ENCODE measurements around the gene STK4.

DNA sequence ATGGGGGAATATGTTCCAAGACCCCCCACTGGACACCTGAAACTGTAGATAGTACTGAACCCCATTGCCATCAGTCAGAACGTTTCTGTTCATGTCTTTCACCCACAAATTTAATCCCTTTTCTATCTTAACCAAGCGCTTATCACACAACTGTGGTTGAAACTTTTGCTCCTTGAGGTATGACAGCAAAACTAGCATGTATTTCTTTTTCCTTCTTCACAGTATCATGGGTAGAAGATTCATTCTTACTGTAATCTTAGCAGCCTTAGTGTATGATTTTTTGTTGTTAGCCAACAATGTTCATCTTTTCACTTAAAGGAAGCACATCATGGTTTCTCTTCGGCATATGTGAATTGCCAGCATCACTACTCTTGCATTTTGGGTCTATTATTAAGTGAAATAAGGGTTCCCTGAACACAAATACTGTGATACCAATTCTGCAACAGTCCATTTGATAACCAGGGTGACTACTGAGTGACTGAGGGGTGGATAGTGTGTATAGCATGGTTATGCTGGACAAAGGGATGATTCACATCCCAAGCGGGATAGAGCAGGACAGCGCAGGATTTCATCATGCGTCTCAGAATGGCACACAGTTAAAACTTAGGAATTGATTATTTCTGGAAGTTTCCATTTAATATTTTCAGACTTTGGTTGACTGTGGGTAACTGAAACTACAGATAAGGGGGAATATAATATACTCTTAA, 92.9 kb downstream of the STK4 start:
- TF ChIP-seq YY1 (IDR thresholded peaks at IDR 0.05; ENCODE audit: insufficient read depth, insufficient read length) (no peak), ZNF274 (IDR thresholded peaks at IDR 0.05; ENCODE audit: low read depth, low read length) (no peak)

Measured in NT2/D1 (cell line).